ENCODE data around the gene LY6G5B.
A peak's percentile ranks its signal among the peaks of the same experiment; 100 is the strongest.

The LY6G5B gene

DNA sequence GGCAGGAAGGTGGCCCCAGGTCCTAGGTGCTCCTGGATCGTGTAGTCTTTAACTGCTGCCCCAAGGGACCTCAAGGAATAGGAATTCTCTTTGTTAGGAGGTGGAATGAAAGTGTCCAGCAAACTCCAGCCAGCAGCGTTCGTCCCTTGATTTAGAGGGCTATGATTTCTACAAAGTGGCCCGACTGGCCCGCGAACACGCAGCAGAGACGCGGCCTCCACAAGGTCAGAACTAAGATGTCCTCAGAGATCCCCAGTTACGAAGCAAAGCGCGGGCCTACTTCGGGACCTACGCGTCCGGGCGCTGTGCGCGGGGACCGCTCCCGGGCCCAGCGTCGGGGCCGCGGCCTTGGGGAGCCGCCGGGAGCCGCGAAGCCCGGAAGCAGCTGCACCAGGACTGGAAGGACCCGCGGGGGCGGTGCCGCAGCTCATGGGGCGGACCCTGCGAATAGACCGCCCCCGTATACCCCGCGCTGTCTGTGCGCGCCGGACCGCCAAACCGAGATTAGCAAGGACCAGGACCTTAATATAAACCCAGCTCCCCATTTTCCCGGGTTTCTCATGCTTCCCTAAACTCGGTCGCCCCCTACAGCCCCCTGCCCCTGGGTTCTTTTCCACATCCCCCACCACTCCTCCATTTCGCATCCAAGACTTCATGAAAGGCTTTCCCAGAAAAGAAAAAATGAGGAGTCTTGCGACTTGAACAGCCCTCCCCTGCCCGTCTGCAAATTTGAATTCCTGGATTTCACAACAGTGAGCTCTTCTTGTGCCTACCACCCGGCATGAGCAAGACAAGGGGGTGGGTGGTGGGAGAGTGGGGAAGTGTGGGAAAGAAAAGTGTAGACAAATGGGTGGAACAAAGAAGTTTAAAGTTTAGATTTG is 9.2 kb upstream of the LY6G5B start, which contains the start of gene C6orf47:
C6orf47 (minus strand) TSS at position 398 of the 881 bp plus-strand sequence. CDS start 831 bp downstream, outside the sequence.
- H3K4me3 ChIP-seq: peak within 1 kb of the TSS; percentile 51 to 87 (median 78)
- H3K27ac ChIP-seq: peak within 1 kb of the TSS in 20 of 21 experiments; percentile 74 to 95 (median 88)

GRCh38 chr6:31661262-31662123 is 8.3 kb upstream of the LY6G5B start:
- H3K4me3 ChIP-seq: peak overlapping the region in 5 of 7 experiments; percentile 67 to 87 (median 79)
- H3K27ac ChIP-seq: peak overlapping the region in 19 of 21 experiments; percentile 74 to 95 (median 88)

GRCh38 chr6:31662124-31662723 is 7.6 kb upstream of the LY6G5B start:
- Histone ChIP-seq H3K27ac (peak overlapping the region in 5 of 21 experiments; percentile 7 to 35 (median 23)), H3K4me3 (no peak overlapping the region)

DNA sequence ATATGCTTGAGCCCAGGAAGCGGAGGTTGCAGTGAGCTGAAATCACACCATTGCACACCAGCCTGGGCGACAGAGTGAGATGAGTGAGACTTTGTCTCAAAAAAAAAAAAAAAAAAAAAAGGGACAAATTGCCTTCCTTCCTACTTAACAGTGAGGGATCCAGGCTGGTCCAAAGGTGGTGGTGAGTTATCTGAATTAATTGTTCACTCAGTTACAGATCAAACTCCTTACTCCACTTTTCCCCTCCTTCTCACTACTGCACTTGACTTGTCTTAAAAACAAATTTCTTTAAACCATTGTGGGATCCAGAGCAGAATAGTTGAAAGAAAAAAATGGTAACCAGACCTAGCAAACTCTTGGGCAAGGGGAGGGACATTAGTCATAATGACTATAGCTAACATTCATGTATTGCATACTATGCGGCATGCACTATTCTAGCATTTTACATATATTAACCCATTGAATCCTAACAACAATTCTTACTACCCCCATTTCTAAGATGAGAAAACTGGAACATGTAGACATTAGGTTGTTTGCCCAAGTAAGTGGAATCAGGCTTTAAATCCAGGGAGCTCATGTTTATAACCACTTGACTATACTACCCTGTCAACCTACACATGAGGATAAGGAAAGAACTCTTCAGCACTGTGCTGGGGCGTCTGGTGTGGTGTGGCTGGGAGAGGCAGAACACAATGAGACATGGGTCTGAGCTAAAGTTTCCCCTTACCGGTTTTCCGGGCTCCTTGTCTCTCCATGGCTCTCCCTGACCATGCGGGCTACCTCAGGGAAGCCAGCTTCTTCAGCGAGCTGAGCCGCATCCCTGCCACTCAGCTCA is 6.4 kb upstream of the LY6G5B start:
- H3K4me3 ChIP-seq: peak overlapping the region; percentile 78 to 95 (median 87)
- H3K27ac ChIP-seq: peak overlapping the region in 20 of 21 experiments; percentile 34 to 98 (median 93)

DNA sequence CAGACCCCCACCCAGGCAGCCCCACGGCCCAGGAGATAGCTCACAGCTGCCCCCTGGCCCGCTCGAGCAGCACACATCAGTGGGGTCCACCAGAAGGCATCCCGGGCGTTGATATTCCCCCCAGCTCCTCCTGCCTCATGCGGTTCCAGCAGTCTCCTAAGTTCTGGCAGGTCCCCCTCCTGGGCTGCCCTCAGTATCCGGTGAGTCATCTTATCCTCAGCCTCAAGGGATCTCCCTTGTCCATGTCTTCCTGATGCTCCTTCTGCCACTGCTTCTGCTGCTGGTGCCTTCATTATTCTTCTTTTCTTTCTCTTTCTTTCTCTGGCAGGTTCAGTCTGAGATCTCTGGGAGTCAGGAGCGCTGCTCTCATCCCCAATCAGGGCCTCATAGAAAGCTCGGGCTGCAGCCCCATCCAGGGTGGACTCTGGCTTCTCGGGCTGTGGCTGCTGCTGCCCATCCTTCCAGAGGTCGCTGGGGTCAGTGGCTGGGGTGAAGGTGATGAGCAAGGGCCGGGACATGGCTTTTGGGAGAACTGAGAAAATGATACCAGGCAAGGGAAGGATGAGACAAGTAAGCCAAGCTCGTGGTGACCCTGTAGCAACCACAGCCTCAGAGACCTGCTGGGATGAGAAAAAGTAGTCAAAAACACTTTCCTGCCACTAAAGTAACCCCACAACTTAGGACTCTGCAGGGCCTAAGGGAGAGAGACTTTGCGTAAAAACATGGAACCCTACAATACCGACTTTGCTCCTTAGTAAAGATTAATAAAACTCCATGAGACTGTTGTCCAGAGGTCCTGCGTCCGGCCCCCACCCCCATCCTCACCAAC is 5.6 kb upstream of the LY6G5B start:
- peak overlapping the region; percentile 45 to 98 (median 93) for H3K27ac ChIP-seq
- H3K4me3 ChIP-seq: peak overlapping the region; percentile 78 to 95 (median 87)

- Histone ChIP-seq H3K4me3 (peak within 1 kb of the TSS; percentile 78 to 95 (median 87)), H3K27ac (peak within 1 kb of the TSS; percentile 57 to 98 (median 93))
These were observed 4.8 kb upstream of the LY6G5B start, which contains the start of gene GPANK1 for GRCh38 chr6:31664790-31665500. TSS of gene GPANK1 (minus strand) at chr6:31664997. CDS start at chr6:31664478, 519 bp downstream.

- H3K27ac ChIP-seq: peak within 1 kb of the TSS; percentile 61 to 98 (median 95)
These were observed 4.1 kb upstream of the LY6G5B start, which contains the start of gene CSNK2B for GRCh38 chr6:31665501-31666336. TSS of gene CSNK2B (plus strand) at chr6:31666080. CDS start at chr6:31666832, 752 bp downstream.

GRCh38 chr6:31666337-31666965 is 3.3 kb upstream of the LY6G5B start:
- Histone ChIP-seq H3K4me3 (peak overlapping the region; percentile 78 to 95 (median 87)), H3K27ac (peak overlapping the region; percentile 61 to 98 (median 95))

More at GRCh38 chr6:31665501-31666336, 4.1 kb upstream of the LY6G5B start, which contains the start of gene CSNK2B:
- H3K4me3 ChIP-seq: peak within 1 kb of the TSS; percentile 78 to 95 (median 87)

DNA sequence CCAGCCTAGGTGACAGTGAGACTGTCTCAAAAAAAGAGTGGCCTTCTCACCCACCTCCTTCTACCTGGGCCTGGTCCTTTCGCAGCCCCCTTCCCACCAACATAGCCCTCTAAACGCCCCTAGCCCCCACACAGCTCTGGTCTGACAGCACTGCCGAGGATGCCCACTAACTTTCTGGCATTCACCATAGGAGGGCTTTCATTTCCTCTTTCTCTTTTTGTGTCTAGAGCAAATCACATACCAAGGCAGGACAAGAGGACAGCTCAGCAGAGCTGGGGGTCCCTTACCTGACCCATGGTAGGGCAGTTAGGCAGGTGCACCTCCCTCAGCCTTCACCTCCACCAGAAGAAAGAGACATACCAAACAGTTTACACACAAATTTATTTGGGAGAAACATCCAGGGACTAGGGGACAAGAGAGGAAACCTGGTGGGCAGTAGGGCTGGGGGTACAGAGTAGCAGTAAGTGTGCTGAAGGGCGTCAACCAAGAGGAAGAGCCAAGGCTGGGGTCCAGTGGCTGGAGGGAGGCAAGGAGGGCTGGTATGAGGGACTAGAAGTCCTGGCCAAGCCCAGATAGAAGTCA is 6.6 kb downstream of the LY6G5B start:
- Histone ChIP-seq H3K4me3 (no peak overlapping the region), H3K27ac (no peak overlapping the region)

DNA sequence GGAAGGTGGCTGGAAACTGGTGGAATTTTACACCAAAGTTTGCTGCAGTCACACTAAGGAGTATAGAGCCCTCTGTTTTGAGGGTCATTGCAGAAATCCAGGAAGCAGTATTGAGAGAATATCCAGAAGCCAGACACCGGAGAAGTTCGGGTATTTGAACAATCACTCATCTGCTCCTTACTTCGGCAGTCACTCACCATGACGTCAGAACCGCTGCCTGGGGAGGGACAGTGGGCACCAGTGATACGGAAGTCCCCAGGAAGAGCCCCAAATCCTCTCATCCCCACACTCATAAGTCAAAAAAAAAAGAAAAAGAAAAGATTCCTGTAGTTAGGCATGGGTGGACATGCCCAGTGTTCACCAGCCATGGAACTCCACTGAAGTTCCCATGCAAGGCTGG is 7.1 kb downstream of the LY6G5B start:
- Histone ChIP-seq H3K4me3 (no peak overlapping the region), H3K27ac (no peak overlapping the region)

DNA sequence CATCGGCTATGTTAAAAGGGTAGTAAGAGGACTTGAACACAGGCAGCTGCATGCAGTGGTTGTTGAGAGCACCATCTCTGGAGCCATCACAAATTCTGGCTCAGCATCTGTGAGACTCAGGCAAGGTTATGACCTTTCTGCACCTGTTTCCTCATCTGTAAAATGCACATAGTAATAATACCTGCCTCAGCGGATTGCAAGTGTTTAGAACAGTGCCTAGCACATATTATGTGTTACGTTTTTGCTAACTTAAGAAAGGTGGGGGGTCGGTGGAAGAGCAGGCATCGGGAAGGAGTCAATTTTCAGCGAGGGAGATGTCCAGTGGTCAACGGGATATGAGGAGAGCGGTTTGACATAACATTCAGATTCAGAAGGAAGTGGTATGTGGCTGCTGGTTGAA is 8.2 kb downstream of the LY6G5B start:
- Histone ChIP-seq H3K27ac (no peak overlapping the region), H3K4me3 (no peak overlapping the region)

DNA sequence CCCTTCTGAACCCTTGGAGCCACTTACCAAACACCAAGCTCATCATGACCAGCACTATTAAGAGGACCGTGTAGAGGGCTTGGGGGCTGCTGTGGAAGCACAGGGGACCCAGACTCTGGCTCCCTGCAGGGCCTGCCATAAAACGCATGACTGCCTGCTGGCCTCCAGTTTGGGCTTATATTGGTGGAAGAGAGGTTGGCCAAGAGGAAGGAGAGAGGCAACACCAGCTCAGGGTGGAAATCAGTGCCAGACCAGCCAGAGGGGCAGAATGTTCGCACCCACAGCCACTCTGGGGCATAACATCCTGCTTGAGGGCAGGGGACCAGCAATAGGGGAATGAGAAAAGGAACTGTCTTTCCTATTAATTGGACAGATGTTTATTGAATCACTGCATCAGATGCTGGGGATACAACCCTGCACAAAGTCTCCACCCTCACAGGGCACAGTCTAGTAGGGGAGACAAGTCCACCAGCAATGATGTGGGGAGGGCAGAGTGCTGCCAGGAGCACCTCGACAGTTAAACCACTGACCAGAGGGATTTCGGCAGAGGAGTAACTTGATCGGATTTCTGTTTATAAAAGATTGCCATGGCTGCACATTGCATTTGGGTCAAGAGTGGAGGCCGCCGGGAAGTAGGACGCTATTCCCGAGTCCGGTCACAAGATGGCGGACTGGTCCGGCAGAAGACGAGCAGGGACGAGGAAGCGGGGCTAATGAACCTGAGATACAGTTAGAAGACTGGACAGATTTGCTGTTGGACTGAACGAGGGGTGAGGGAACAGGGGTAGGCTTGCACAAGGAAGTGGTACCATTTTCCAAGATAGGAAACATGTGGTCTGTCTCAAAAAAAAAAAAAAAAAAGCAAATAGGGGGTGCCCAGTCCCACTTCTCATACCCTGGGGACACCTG is 10.7 kb downstream of the LY6G5B start, which contains the start of gene LY6G5C:
LY6G5C (minus strand) TSS at position 842 of the 909 bp plus-strand sequence; CDS start at position 148, 694 bp downstream.
- peak within 1 kb of the TSS; percentile 27 to 52 (median 46) for H3K4me3 ChIP-seq
- H3K27ac ChIP-seq: peak within 1 kb of the TSS in 19 of 21 experiments; percentile 3 to 87 (median 63)

DNA sequence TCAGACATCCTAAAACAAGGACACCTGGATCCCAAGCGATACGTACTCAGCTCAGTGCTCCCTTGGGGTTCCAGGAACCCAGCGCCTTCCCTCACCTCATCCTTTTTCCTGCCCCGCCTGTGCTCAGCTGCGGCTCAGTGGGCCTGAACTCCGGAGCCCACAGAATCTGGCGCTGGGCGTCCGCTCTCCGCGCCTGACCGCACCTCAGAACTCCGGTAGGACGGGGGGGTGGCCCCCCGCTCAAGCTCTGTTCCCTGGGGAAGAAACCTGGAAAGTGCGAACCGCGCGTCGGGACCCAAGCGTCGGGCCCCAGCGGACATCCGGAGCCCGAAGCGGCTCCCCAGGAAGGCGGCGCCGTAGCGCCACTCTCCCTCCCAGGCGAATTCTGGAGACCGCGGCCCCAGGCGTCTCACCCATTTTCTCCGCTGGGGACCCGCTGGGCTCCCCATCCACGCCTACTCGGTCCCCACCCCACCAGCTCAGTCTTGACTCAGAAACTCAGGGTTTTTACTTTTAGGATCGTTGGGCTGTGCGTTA is 11.4 kb downstream of the LY6G5B start:
- Histone ChIP-seq H3K4me3 (peak overlapping the region; percentile 27 to 52 (median 46)), H3K27ac (peak overlapping the region in 19 of 21 experiments; percentile 3 to 87 (median 63))

DNA sequence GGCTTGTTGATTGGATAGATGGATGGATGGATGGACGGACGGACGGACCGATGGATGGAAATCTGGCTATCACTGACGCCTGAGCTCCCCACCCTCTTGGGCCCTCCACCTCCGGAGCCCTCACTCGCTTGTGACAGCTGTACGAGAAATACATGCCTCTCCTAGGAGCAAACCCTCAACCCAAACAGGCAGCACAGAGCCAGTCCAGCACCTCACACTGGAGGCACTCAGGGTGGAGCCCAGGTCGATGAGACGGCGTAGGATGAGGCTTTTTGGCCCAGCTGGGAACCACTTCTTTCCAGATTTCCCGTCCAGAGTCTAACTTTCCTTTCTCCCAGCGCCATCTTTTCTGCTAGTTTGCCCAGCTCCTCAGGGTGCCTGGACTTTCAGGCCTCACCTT is 13.8 kb downstream of the LY6G5B start:
- H3K4me3 ChIP-seq: no peak overlapping the region
- no peak overlapping the region for H3K27ac ChIP-seq

Measured in skin epidermis (tissue), 12 donors.